TTC549 (cell line): ENCODE results near the gene IRF9.

Experiments
- FAIRE-seq: peaks from 2 replicates; lab custom pipeline; 2012; peaks lifted over from hg19 to GRCh38; lab: Jason Lieb, UNC

IRF9 gene, protein sequence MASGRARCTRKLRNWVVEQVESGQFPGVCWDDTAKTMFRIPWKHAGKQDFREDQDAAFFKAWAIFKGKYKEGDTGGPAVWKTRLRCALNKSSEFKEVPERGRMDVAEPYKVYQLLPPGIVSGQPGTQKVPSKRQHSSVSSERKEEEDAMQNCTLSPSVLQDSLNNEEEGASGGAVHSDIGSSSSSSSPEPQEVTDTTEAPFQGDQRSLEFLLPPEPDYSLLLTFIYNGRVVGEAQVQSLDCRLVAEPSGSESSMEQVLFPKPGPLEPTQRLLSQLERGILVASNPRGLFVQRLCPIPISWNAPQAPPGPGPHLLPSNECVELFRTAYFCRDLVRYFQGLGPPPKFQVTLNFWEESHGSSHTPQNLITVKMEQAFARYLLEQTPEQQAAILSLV

DNA sequence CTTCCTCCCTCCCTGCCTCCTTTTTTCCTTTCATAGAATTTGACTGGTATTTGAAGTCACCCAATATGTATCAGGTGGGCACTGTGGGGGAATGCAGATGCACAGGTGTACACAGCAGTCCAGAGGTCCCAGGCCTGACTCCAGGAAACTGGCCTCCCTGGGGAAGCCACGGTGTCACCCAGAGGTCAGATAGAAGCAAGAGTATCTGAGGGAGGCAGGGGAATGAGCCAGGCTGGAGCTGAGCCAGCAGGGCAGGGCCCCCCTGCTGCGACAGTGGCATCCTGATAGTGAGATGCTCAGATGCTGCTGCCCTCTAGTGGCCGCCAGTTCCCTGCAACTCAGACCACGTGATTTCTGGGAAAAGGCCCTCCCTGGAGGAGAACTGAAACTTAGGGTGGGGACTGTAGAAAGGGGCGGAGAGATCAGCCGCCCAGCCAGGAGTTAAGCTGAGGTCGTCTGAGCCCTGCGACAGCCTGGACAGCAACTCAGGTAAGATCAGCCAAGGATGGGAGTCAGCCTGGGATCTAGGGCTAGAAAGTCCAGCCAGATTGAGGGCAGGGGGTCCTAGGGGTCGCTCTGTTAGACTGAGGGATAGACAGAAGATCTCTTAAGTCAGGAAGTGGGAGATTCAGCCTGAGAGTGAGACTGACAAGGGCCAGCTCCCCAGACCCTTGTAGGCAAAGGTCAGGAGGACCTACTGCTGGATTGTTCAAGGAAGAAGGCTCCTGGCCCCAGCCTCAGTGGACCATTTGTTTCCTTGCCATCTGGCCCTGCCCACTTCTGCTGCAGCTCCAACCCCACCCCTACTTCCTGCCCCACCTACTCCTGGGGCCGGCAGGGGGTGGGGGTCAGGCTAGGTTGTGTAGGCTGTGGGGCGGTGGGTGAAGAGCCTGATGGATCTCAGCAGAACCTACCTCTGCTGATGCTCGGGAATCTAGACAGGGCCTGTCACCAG, at the start of gene IRF9:
Gene IRF9 (plus strand): TSS at position 416 of the 955 bp plus-strand sequence. CDS start 880 bp downstream, outside the sequence.
- peak; percentile 15 for FAIRE-seq

DNA sequence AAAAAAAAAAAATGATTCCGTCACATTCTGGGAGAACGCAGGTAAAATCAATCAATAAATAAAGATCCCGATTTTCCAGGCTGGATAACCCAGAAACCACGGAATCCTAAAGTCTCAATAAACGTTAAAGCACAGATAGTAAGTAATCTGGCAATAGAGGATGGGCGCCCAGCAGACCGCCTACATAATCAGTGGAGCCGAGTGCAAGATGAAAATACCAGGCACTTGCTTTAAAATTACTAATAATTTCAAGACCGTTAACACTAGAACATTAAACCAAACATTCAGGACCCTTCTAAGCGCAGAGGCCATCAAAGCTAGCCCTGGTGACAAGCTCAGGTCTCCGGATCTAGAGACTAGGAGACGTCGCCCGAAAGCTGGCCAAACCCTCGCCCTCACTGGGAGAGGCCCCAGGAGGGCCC, 47.7 kb upstream of the IRF9 start:
- FAIRE-seq, result no peak

DNA sequence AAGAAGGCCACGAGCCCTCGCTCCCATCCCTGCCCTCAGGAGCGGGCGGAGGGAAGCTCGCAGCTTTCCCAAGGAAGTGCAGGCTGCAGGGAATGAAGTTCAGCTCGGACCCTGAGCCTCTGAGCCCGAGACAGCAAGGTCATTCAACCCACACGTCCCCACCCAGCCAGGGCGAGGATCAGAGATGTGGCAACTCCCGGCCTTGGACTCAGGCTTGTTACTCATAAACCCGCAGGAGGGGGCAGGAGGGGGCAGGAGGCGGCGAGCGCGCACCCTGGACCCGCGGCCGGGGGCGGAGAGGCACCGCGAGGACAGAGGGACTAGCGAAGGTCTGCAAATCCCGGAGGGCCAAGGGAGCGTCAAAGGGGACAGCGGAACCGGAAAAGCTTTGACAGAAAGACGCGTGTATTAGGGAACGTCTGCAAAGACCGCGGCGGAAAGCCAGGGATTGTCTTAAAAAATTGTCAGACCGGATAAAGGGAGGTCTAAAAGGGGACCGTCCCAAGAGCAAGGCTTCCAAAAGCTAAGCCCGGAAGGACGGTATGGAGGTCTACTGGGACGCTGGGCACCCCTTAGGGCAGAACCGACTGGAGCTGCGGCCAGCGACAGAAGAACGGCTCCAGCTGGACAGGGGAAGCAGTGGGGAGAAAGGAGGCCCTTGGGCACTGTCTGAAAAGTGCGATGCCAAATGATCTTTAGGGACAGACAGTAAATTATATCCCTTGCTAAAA, 47.1 kb upstream of the IRF9 start:
- no peak for FAIRE-seq

DNA sequence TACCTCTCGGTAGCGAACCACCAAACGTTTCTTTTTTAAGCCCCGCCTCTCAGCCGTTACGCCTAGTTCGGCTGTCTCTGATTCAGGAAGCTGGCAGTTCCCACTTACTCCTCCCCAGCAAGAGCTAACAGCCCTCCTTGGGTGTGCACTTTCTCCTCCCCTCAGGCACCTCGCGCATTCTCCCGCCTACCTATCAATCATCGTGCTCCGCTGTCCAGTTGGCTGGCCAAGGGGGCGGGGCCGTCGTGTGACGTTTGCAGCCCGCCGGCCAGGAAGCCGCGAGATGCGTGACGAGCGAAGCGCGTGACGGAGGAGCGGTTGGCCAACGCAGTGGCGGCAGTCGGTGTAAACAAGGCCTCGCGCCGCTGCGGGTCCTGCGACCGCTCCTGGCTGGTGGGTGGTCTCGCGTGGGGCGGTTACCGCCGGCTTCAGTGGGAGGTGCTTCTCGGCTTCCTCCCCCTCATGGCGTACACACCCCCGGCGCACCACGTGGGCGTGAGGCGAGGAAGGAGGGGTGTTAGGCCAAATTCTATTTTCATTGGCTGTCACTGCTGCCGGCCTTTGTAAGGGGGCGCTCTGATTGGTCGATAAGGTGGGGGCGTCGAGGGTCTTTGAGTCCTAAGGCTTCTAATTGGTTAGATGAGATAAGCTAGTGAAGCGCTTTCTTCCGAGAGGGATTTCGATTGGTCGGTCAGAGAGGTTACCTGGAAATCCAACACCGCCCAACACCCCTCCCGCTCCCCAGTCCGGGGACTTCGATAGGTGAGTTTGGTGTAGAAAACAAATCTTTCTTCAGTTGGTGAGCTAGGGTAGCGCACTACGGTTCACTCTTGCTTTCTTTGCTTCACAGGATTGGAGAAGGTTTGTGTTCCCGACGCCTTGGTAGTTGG, 46.3 kb upstream of the IRF9 start, which contains the start of the genes DCAF11 and NRL:
Gene DCAF11 (plus strand): TSS at position 246 of the 890 bp plus-strand sequence. CDS start 818 bp downstream, outside the sequence.
Gene NRL (minus strand): TSS at position 418 of the 890 bp plus-strand sequence. CDS start 32,101 bp downstream, outside the sequence.
- peak; percentile 93 for FAIRE-seq

DNA sequence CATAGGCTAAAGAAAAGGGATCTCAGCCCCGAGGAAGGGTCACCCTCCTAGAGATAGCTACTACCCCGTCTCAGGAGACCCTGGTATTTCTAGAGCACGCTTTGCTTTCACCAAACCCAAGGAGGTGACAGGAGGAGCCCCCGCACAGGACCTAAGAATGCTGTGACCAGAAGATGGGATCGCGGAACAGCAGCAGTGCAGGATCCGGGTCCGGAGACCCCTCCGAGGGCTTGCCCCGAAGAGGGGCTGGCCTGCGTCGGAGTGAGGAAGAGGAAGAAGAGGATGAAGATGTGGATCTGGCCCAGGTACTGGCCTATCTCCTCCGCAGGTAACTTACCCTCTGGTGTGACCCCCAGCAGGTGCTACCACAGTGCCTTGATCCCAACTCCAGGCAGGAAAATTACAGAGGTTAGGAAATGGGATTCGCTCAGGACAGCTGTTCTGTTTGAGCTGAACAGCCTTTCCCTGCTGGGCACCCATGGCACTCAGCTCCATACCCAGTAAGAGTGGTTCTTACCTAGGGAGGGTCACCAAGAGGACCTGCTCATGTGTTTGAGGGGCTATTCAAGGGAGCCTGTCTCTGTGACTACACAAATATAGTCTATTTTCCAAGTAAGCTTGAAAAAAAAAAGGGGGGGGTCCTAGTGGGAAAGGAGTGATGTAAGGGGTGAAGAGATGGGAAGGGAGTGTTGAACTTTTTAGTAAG, 45.5 kb upstream of the IRF9 start:
- no peak for FAIRE-seq

DNA sequence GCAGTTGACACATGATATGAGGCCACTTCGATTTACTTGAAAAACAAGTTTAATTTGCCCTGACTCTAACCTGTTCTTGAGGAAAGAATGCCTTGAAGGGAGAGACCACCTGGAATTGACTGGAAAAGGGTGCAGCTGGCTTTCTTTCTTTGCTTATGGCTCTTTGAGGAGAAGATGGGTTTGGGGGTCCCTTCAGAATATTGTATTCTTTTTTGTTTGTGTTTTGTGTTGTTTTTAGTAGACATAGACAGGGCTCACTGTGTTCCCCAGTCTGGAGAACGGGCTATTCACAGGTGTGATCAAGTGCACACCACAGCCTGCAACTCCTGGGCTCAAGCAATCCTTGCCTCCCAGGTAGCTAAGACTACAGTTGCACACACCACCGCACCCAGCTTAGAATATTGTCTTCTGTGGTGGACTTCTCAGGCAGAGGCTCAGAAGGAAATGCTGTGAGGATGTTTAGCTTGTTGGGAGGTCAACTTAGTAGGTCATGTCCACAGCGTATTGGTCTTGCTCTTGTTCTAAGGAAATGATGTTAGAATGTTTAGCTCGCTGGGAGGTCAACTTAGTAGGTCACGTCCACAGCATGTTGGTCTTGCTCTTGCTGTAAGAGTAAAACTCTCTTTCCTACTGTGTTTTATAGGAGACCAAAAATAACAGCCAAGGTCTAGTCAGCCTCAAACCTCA, 44.8 kb upstream of the IRF9 start:
- no peak for FAIRE-seq

DNA sequence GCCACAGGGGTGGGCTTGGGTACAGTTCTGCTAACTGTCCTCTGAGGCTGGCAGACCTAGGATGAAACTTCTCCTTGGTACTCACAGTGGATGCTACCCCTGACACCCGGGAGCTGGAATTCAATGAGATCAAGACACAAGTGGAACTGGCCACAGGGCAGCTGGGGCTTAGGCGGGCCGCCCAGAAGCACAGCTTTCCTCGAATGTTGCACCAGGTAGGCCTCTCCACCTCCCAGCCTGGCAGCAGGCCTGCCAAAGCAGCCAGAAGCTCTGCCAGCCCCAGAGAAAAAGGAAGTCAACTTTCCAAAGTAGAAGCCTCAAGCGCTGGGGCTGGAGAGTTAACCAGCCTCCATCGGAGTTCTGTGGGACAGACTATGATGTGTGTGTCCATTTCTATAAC, 43.9 kb upstream of the IRF9 start:
- no peak for FAIRE-seq

DNA sequence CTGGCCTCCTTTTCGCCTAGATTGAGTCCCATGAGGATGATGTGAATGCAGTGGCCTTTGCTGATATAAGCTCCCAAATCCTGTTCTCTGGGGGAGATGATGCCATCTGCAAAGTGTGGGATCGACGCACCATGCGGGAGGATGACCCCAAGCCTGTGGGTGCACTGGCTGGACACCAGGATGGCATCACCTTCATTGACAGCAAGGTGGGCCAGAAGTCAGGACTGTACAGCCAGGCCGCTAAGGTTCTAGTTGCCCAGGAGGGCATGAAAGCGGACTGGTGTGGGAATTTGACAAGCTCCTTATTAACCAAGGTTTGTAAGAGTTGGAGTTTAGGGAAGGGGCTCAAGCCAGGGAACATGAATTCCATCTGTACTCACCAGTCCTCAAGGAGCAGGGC, 41.4 kb upstream of the IRF9 start:
- FAIRE-seq, result no peak

DNA sequence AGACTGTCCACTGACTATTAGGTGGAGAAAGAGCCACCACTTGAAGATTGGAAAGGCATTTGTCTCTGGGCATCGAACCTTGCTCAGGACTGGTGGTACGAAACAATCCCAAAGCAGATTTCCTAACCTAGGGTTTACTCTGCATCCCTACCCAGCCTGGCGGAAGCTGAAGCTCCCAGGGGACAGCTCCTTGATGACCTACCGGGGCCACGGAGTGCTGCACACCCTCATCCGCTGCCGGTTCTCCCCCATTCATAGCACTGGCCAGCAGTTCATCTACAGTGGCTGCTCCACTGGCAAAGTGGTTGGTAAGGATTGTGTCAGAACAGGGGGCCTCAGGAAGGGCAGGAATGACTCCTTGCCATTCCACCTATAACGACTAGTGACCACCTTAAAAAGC, 39.9 kb upstream of the IRF9 start:
- no peak for FAIRE-seq

DNA sequence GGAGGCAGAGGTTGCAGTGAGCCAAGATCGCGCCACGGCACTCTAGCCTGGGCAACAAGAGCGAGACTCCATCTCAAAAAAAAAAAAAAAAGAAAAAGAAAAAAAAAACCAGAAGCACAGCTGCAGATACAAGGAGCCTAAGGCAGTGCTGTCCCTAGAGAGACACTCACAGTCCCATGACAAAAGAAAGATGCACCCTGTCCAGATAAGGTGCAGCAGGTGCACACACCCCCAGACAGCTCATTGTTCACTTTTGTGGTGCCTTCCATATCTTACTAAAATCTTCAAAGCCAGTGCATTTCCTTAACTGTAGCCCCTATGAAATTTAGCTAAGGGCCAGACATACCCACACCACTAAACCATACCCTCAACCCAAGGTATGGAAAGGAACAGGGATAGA, 38.6 kb upstream of the IRF9 start:
- no peak for FAIRE-seq

DNA sequence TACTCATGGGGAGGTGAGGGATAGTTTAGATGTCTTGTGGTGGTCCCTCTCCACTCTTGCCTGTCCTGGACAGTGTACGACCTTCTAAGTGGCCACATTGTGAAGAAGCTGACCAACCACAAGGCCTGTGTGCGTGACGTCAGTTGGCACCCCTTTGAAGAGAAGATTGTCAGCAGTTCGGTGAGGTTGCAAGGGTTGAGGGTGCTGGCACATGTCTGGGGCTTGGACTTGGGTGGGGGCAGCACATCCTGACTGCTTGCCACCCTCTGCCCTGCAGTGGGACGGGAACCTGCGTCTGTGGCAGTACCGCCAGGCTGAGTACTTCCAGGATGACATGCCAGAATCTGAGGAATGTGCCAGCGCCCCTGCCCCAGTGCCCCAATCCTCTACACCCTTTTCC, 38.2 kb upstream of the IRF9 start:
- FAIRE-seq, result no peak

DNA sequence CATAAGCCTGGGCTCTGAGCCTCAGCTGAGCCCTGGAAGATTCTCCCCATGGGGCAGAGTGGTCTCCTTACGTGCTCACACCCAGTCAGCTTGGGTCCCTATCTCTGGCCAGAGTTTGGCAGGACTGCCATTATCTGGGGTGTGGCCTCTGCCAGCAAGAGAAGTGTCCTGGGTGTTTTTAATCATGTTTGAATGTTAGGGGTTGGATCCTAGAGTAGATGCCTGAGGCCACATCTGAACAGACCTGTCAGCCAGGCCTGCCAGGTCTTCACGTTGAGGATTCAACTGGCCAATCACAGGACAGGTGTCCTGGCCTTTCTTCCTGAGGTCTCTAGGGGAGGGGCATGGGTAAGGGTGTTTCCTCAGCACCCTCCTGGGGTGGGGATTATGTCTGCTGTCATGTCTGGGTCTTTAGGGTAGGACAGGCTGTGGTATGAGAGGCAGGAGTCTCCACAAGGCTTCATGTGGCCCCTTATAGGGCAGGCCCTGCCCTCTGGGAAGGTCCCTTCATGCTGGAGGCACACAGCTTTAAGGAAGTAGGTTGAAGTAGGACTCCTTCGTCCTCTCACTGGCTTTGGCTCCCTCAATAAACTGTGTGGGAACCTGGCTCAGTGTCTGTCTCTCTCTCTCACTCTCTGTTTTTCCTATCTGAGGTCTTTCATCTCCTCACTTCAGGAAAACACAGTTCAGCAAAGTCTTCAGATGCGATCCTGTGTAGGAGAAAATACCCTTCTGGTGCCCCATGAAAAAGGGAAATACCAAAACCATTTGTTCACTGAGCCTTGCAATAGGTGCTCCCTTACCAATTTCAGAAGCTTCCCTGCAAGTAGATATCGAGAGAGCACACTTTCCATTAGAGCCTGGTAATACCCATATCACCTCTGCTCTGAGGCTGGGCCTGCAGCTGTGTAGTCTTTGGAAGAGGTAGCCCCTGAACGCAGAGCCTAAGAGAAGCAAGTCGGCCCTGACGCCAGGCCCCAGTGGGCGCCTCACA, 37.3 kb upstream of the IRF9 start:
- FAIRE-seq, result no peak

DNA sequence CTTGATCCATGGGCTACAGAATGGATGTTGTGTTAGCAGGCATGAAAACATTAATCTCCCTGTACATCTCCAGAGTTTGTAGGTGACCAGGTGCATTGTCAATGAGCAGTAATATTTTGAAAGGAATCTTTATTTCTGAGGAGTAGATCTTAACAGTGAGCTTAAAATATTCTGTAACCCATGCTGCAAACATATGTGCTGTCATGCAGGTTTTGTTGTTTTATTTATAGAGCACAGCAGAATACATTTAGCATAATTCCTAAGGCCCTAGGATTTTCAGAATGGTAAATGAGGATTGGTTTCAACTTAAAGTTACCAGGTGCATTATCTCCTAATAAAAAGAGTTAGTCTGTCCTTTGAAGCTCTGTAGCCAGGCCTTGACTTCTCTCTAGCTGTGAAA, 34.1 kb upstream of the IRF9 start:
- FAIRE-seq, result no peak

DNA sequence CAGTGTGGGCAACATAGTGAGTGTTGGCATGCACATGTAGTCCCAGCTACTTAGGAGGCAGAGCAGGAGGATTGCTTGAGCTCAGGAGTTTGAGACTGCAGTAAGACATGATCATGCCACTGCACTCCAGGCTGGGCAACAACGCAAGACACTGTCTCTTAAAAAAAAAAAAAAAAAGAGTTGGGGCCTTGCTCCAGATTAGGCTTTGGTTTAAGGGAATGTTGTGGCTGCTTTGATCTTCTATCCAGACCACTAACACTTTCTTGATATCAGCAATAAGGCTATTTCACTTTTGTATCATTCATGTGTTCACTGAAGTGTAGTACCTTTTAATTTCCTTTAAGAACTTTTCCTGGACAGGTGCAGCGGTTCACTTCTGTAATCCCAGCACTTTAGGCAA, 33.4 kb upstream of the IRF9 start:
- FAIRE-seq, result no peak

DNA sequence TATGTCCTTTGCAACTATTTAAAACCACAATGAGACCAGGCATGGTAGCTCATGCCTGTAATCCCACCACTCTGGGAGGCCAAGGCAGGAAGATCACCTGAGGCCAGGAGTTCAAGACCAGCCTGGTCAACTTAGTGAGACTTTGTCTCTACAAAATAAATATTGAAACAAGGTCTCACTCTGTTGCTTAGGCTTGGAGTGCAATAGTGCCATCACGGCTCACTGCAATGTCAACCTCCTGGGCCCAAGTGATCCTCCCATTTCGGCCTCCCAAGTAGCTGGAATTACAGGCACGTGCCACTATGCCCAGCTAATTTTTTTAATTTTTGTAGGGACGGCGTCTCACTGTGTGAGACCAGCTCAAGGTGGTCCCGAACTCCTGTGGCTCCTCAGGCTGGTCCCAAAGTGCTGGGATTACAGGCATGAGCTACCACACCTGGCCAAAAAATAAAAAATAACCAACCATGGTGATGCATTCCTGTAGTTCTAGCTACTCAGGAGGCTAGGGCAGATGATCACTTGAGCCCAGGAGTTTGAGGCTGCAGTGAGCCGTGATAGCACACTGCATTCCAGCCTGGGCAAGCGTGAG, 31.6 kb upstream of the IRF9 start:
- FAIRE-seq, result no peak

DNA sequence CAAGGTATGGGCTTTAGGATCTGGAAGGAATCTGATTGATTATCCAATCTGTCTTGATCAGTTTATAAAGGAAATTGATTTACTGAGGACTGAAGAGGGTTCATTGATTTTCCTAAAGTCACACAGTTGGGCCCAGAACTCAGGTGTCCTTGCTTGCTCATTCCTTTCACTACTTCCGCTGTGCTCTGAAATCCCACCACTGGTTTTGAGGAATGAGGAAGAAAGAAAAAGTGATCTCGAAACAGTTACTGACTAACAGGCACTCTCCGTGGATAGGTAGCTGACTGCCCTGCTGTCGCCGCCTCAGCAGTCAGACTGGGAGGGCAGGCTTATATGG, 30.7 kb upstream of the IRF9 start, which contains the start of gene FITM1:
Gene FITM1 (plus strand): TSS at position 280 of the 337 bp plus-strand sequence. CDS start 905 bp downstream, outside the sequence.
- no peak for FAIRE-seq

DNA sequence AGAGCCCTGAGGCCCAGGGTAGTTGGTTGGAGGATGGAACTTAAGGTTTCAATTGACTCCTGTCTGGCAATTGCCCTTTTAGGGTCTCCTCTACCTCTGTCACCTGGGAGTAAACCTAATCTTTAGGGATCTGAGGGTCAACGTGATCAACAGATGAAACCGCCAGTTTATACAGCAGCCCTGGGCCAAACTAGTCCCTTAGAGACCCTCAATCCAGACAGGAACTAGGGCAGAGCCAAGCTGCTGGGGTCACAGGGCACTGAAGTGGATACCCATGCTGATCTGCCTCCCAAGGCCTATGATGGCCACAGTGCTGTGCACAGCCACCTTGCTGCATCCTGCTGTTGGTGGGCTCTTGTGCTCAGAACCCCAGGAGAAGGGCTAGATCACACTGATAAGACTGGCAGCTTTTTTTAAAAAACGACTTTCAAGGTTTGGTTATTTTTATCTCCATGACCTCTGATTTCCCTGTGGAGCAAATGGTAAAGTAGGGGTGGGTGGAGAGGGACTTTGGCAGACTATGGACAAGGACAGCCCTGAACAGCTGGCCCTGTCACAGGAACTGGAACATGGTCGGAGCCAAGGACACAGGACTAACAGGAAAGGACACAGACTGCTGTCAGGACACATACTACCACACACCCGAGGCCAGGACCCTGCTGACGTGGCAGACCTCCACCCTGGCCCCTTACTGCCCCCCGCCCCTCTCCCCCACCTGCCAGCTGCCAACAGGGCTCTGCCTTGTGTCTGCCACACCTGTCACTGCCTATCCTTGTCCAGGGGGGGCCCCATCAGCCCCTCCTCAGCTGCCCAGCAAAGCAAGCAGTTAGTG, 30.1 kb upstream of the IRF9 start:
- FAIRE-seq, result no peak
